Upper lobe of left lung (tissue), 6 donors: Measurements from ENCODE around the gene CPEB4. TPM values are rescaled to one million over a fixed set of nuclear protein-coding genes. Genes with fewer than 3 reads are reported as not detected.

Experiments
- ATAC-seq, 2 donors: fragments of 200-7000 bp; cut with Tn5 transposase; one replicate each; pipeline ENCODE4 v1.9.1; 2022; ENCODE audit warnings: mild to moderate bottlenecking in 2 of 2, moderate library complexity in 2 of 2; ENCODE audit not compliant: low FRiP score in 2 of 2
- DNase-seq, 2 donors: peaks; one replicate each; pipeline ENCODE4 v3.0.0-alpha.2; 2019 to 2020
- H3K27ac ChIP-seq, 4 donors: fragments of 200-600 bp; sonication (generic); one replicate each; pipeline ENCODE4 v1.5.1; 2016 to 2019
- H3K27me3 ChIP-seq, 4 donors: fragments of 200-600 bp; sonication (generic); one replicate each; pipeline ENCODE4 v1.5.1; 2017 to 2019
- H3K36me3 ChIP-seq, 4 donors: fragments of 200-600 bp; sonication (generic); one replicate each; pipeline ENCODE4 v1.5.1; 2016 to 2019
- H3K4me1 ChIP-seq, 4 donors: fragments of 200-600 bp; sonication (generic); one replicate each; pipeline ENCODE4 v1.5.1; 2018 to 2019
- H3K4me3 ChIP-seq, 4 donors: fragments of 200-600 bp; sonication (generic); one replicate each; pipeline ENCODE4 v1.5.1; 2017 to 2019; ENCODE audit warnings: mild to moderate bottlenecking in 2 of 4, moderate library complexity in 1 of 4
- H3K9me3 ChIP-seq, 4 donors: fragments of 200-600 bp; sonication (generic); one replicate each; pipeline ENCODE4 v1.5.1; 2018 to 2019
- CTCF ChIP-seq, 6 experiments: fragments of 450-650 bp in 4 of 6; fragments of 200-600 bp in 2 of 6; sonication (generic) in 2 of 6; IDR thresholded peaks; one replicate each; pipeline ENCODE4 v1.5.1; 2016 to 2019; ENCODE audit warnings: antibody characterized with exemption in 6 of 6
- EP300 ChIP-seq, 4 donors: sonication (generic); formaldehyde crosslinking; IDR thresholded peaks; one replicate each; pipeline ENCODE4 v1.5.1; 2017; ENCODE audit warnings: antibody characterized with exemption in 4 of 4, control low read depth in 2 of 4
- POLR2A ChIP-seq, 4 donors: fragments of 450-650 bp; IDR thresholded peaks; one replicate each; pipeline ENCODE4 v1.5.1; 2016 to 2017; ENCODE audit warnings: antibody characterized with exemption in 4 of 4, mild to moderate bottlenecking in 2 of 4
- POLR2AphosphoS5 ChIP-seq, 2 donors: sonication (generic); formaldehyde crosslinking; IDR thresholded peaks; one replicate each; pipeline ENCODE4 v1.5.1; 2017; ENCODE audit warnings: antibody characterized with exemption in 2 of 2
- WGBS, 2 donors: methylation state at CpG; one replicate each; pipeline ENCODE4 v1.1.5; 2017 to 2018; 5-methylcytosine and 5-hydroxymethylcytosine counted together
- total RNA-seq, 6 donors: library from RNA; depleted of rRNA in 4 of 6; stranded (reverse); fragments of >200 nt in 4 of 6; gene quantifications; one replicate each; pipeline versions ENCODE4 v1.1.0 to v1.2.1, GENCODE V29; 2016 to 2021
- donor health status: DM: no; HTN: no; CAD: no; lungs with moderate emphysema.
- donor health status: DM: no; HTN: yes; CAD: no; lungs with severe emphysema.

CPEB4 gene
- total RNA-seq, 6 donors from 2014 or later = 52.6 to 96.4 (median 62.0) TPM

- Histone ChIP-seq H3K27me3 (no peaks in the 10 kb centered on the region), H3K36me3 (peaks cover 0 to 4% (median 0%) of the 10 kb centered on the region in 4 donors), H3K4me3 (no peak overlapping the region), H3K4me1 (peaks cover 34 to 58% (median 51%) of the 10 kb centered on the region in 4 donors), H3K9me3 (no peaks in the 10 kb centered on the region), H3K27ac (no peak overlapping the region)
- ATAC-seq (peak in 1 of 2 donors; percentile 41), DNase-seq (no peak)
- TF ChIP-seq POLR2AphosphoS5 (IDR thresholded peaks at IDR 0.05) (no peak), EP300 (IDR thresholded peaks at IDR 0.05) (no peak), CTCF (IDR thresholded peaks at IDR 0.05) (no peak), POLR2A (IDR thresholded peaks at IDR 0.05) (no peak)
- 54 to 56% methylated on average over 2 of the region's 2 CpGs for WGBS, 2 donors
Observed at GRCh38 chr5:173926359-173926758, 38.2 kb downstream of the CPEB4 start.

GRCh38 chr5:173928871-173929574 is 40.9 kb downstream of the CPEB4 start:
- Histone ChIP-seq H3K27ac (peak overlapping the region in 2 of 4 donors; percentile 10 to 58), H3K36me3 (peaks cover 0 to 13% (median 0%) of the 10 kb centered on the region in 4 donors), H3K4me3 (no peak overlapping the region), H3K27me3 (no peaks in the 10 kb centered on the region), H3K4me1 (peaks cover 14 to 40% (median 33%) of the 10 kb centered on the region in 4 donors), H3K9me3 (no peaks in the 10 kb centered on the region)
- DNase-seq (no peak), ATAC-seq (no peak)
- WGBS, 2 donors = 73 to 83% methylated on average over 4 of the region's 4 CpGs
- no peak for TF ChIP-seq POLR2AphosphoS5 (IDR thresholded peaks at IDR 0.05)

GRCh38 chr5:173932695-173933139 is 44.6 kb downstream of the CPEB4 start:
- 64 to 65% methylated on average over 2 of the region's 2 CpGs for WGBS, 2 donors
- DNase-seq (no peak), ATAC-seq (no peak)
- Histone ChIP-seq H3K36me3 (peaks cover 0 to 11% (median 0%) of the 10 kb centered on the region in 4 donors), H3K27me3 (no peaks in the 10 kb centered on the region), H3K27ac (no peak overlapping the region), H3K9me3 (no peaks in the 10 kb centered on the region), H3K4me1 (peaks cover 0 to 11% (median 4%) of the 10 kb centered on the region in 4 donors), H3K4me3 (no peak overlapping the region)
- TF ChIP-seq POLR2A (IDR thresholded peaks at IDR 0.05) (no peak), CTCF (IDR thresholded peaks at IDR 0.05) (no peak), EP300 (IDR thresholded peaks at IDR 0.05) (no peak), POLR2AphosphoS5 (IDR thresholded peaks at IDR 0.05) (no peak)

- Histone ChIP-seq H3K4me3 (no peak overlapping the region), H3K36me3 (peaks cover 0 to 9% (median 0%) of the 10 kb centered on the region in 4 donors), H3K27ac (no peak overlapping the region), H3K9me3 (no peaks in the 10 kb centered on the region), H3K27me3 (no peaks in the 10 kb centered on the region), H3K4me1 (peaks cover 0 to 5% (median 3%) of the 10 kb centered on the region in 4 donors)
- ATAC-seq (no peak), DNase-seq (no peak)
- TF ChIP-seq CTCF (IDR thresholded peaks at IDR 0.05) (no peak), POLR2AphosphoS5 (IDR thresholded peaks at IDR 0.05) (no peak), POLR2A (IDR thresholded peaks at IDR 0.05) (no peak), EP300 (IDR thresholded peaks at IDR 0.05) (no peak)
- WGBS, 2 donors = 73 to 100% methylated on average over 2 of the region's 2 CpGs
Observed at GRCh38 chr5:173933901-173934300, 45.8 kb downstream of the CPEB4 start.

- no peak overlapping the region for H3K27ac ChIP-seq
- peaks cover 2 to 16% (median 7%) of the 10 kb centered on the region in 4 donors for H3K4me1 ChIP-seq
- no peaks in the 10 kb centered on the region for H3K9me3 ChIP-seq
Observed at GRCh38 chr5:173935396-173935795, 47.2 kb downstream of the CPEB4 start.

More at GRCh38 chr5:173935396-173935795, 47.2 kb downstream of the CPEB4 start:
- DNase-seq (no peak), ATAC-seq (no peak)
- WGBS, 2 donors = 82 to 84% methylated on average over 2 of the region's 2 CpGs
- Histone ChIP-seq H3K36me3 (peaks cover 0 to 9% (median 0%) of the 10 kb centered on the region in 4 donors), H3K27me3 (no peaks in the 10 kb centered on the region), H3K4me3 (no peak overlapping the region)
- TF ChIP-seq POLR2AphosphoS5 (IDR thresholded peaks at IDR 0.05) (no peak), POLR2A (IDR thresholded peaks at IDR 0.05) (no peak), EP300 (IDR thresholded peaks at IDR 0.05) (no peak), CTCF (IDR thresholded peaks at IDR 0.05) (no peak)
